GM21381 (cell line): Measurements from ENCODE around the gene STARD7.
A peak's percentile ranks its signal among the peaks of the same experiment; 100 is the strongest.

ENCODE experiments used
- ATAC-seq: cut with Tn5 transposase; IDR thresholded peaks from one replicate; pipeline ENCODE4 v1.9.1; 2021; ENCODE audit warnings: mild to moderate bottlenecking, moderate library complexity; ENCODE audit not compliant: unreplicated experiment

STARD7 gene

GRCh38 chr2:96138179-96139145, 70.2 kb downstream of the STARD7 start, which contains the start of gene ASTL:
Gene ASTL, minus strand, starts transcription at chr2:96138502. Its CDS starts 66 bp downstream, at chr2:96138436.
- ATAC-seq, result peak; percentile 38

- ATAC-seq, result no peak
Measured at GRCh38 chr2:96137321-96138178, 71.1 kb downstream of the STARD7 start.

DNA sequence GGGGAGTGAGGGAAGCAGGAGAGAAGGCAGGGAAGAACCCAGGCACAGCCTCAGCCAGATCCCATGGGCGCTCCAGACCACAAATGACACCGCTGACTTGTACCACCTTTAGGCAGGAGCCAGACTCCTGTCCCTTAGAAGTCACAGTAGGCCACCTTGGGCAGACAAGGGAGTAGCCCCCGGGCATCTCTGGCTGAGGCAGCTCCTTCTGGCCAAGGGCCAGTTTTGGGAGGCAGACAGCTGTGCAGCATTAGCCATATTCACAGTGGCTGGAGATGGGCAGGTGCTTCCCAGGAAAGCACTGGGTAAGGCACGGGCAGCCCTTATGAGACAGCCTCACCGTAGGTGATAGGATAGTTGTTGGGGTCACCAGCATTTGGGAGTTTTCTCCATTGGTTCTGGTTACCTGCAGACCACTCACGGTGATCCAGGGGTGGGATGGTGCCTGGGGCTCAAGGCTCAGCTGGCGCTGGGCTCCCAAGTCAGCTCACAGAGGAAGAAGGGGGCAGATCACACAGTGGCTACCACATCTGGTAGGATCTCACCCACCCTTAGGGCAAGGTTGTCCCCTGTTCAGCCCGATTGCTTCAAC, 72.4 kb downstream of the STARD7 start:
- no peak for ATAC-seq

DNA sequence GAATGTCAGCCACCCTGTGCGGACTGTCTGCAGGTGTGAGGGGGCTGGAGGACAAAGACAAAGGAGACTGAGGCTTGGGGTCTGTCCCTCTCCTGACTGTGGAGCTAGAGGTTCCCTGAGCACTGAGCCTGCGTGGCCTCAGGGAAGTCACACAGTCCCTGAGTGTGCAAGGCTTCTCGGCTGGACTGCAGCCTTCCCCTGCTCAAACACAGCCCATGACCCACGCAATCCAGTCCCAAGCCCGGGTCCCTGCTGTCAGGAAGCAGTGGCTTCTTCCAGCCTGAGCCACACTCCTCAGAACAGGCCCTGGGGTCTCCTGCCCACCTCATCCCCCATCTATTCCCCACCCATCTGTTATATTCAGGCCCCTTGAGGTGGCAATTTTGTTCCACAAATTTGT, 73.0 kb downstream of the STARD7 start:
- ATAC-seq, result no peak

DNA sequence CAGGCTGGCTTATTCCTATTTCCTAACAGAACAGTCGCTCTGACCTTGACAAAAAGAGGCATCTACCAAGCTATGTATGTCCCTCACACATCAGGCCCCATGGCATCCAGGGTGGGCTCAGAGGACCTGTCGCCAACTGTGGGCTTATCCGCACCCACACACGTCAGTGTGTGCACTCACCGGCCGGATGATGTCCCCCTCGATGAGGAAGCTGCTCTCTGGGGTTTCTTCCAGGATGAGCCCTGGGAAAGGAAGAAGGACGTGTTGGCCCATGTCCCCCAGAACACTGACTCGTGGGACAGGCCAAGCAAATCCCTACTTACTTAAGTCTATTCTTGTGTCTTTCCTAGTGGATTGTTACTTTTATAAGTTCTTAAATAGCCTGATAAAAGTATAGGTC, 73.5 kb downstream of the STARD7 start:
- ATAC-seq, result no peak
